H1 (cell line): ENCODE results near the gene STAT4. TPM values are rescaled to one million over a fixed set of nuclear protein-coding genes. Genes with fewer than 3 reads are reported as not detected.

Experiments used
- CHD7 ChIP-seq: fragments of 300-600 bp; sonication (generic); IDR thresholded peaks from 2 replicates; pipeline ENCODE4 v1.7.1; 2012; ENCODE audit warnings: low read length, moderate library complexity, mild to moderate bottlenecking, inconsistent platforms; ENCODE audit not compliant: insufficient replicate concordance
- EP300 ChIP-seq, 2 experiments: IDR thresholded peaks; 1 replicate in 1 of 2; 2 replicates in 1 of 2; pipeline ENCODE4 v1.6.1; 2011 to 2012; ENCODE audit warnings: low read depth in 2 of 2, low read length in 2 of 2, mild to moderate bottlenecking in 2 of 2, borderline replicate concordance in 1 of 2, inconsistent platforms in 1 of 2, moderate library complexity in 1 of 2
- FOSL1 ChIP-seq: IDR thresholded peaks from 2 replicates; pipeline ENCODE4 v1.6.1; 2011; ENCODE audit warnings: mild to moderate bottlenecking, low read depth, low read length, moderate library complexity; ENCODE audit not compliant: insufficient read depth
- HDAC2 ChIP-seq, 2 experiments: fragments of 300-600 bp in 1 of 2; sonication (generic) in 1 of 2; IDR thresholded peaks; 2 replicates each; pipeline ENCODE4 v1.6.1; 2011 to 2012; ENCODE audit warnings: low read depth in 2 of 2, low read length in 2 of 2, mild to moderate bottlenecking in 2 of 2, moderate library complexity in 2 of 2, borderline replicate concordance in 1 of 2, inconsistent platforms in 1 of 2
- HDAC6 ChIP-seq: IDR thresholded peaks from one replicate; pipeline ENCODE4 v1.7.1; 2012; ENCODE audit warnings: low read depth, mild to moderate bottlenecking, inconsistent platforms, low read length, moderate library complexity
- KDM1A ChIP-seq: fragments of 200-600, 300-600 bp; sonication (generic); IDR thresholded peaks from 2 replicates; pipeline ENCODE4 v1.7.1; 2016; ENCODE audit warnings: mild to moderate bottlenecking, low read length, borderline replicate concordance
- NRF1 ChIP-seq: IDR thresholded peaks from 2 replicates; pipeline ENCODE4 v1.6.1; 2011; ENCODE audit warnings: mild to moderate bottlenecking, low read depth, low read length, improper control_type of control experiment
- RAD21 ChIP-seq, 2 experiments: IDR thresholded peaks in 1 of 2; conservative IDR thresholded peaks in 1 of 2; 2 replicates each; pipeline ENCODE4 v1.6.1; 2011; ENCODE audit warnings: low read depth in 2 of 2, low read length in 2 of 2, improper control_type of control experiment in 1 of 2, inconsistent platforms in 1 of 2, mild to moderate bottlenecking in 1 of 2, moderate library complexity in 1 of 2
- TAF1 ChIP-seq: IDR thresholded peaks from 2 replicates; pipeline ENCODE4 v1.6.1; 2011; ENCODE audit warnings: mild to moderate bottlenecking, low read depth, low read length
- ZNF274 ChIP-seq: IDR thresholded peaks from 2 replicates; pipeline ENCODE4 v1.7.0; 2012; ENCODE audit warnings: low read length, borderline replicate concordance; ENCODE audit errors: extremely low read depth
- polyA plus RNA-seq, 7 experiments: library from polyadenylated mRNA; depleted of rRNA in 3 of 7; stranded (reverse) in 5 of 7; unstranded in 2 of 7; fragments of >200 nt in 5 of 7; fragments of 200-250 nt in 2 of 7; gene quantifications; 1 replicate in 5 of 7; 2 replicates in 1 of 7; 4 replicates in 1 of 7; pipeline versions ENCODE4 v1.2.1 to v1.2.3, GENCODE V29; 2011 to 2013; ENCODE audit warnings: missing spikeins in 2 of 7, mixed read lengths in 2 of 7
- total RNA-seq: library from RNA; stranded (reverse); fragmentation: NEBNext Ultra II Directional; extraction: Animal tissue kit (Norgen Biotek cat#: 25700); gene quantifications from 2 replicates; pipeline ENCODE4 v1.2.1, GENCODE V29; 2021
- TF ChIP-seq, protein P1 (sequence below): IDR thresholded peaks from 2 replicates; pipeline ENCODE4 v1.6.1; 2012; ENCODE audit warnings: inconsistent platforms

STAT4 gene
- total and polyA plus RNA-seq, 2 of the 8 experiments (the other 6 are each of a cell fraction or from before 2014, with no cell fraction given) = 0.36 to 0.63 TPM

- TF ChIP-seq CHD7 = no peak
- TF ChIP-seq EP300 (IDR thresholded peaks at IDR 0.05; ENCODE audit: borderline replicate concordance in 1 of 2, low read depth in 2 of 2, low read length in 2 of 2) = no peak
- no peak for TF ChIP-seq KDM1A
- no peak for TF ChIP-seq RAD21 (IDR thresholded peaks at IDR 0.05 in 1 of 2, conservative IDR thresholded peaks at IDR 0.05 in 1 of 2; ENCODE audit: low read depth in 2 of 2, low read length in 2 of 2)
- TF ChIP-seq NRF1 = no peak
- TF ChIP-seq HDAC6 = no peak
- TF ChIP-seq TAF1 = no peak
- no peak for TF ChIP-seq ZNF274
- no peak for TF ChIP-seq FOSL1
- TF ChIP-seq, protein P1, sequence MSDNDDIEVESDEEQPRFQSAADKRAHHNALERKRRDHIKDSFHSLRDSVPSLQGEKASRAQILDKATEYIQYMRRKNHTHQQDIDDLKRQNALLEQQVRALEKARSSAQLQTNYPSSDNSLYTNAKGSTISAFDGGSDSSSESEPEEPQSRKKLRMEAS = no peak
- no peak for TF ChIP-seq HDAC2 (IDR thresholded peaks at IDR 0.05; ENCODE audit: borderline replicate concordance in 1 of 2, low read depth in 2 of 2, low read length in 2 of 2)
Observed at GRCh38 chr2:191037351-191037750, 113.4 kb downstream of the STAT4 start (continued).
